EH (cell line): ENCODE results near the gene GAN.
A peak's percentile ranks its signal among the peaks of the same experiment; 100 is the strongest.

Experiments used
- DNase-seq: peaks from one replicate; pipeline ENCODE4 v3.0.0-alpha.2; 2015; ENCODE audit warnings: low read depth

GAN gene

DNA sequence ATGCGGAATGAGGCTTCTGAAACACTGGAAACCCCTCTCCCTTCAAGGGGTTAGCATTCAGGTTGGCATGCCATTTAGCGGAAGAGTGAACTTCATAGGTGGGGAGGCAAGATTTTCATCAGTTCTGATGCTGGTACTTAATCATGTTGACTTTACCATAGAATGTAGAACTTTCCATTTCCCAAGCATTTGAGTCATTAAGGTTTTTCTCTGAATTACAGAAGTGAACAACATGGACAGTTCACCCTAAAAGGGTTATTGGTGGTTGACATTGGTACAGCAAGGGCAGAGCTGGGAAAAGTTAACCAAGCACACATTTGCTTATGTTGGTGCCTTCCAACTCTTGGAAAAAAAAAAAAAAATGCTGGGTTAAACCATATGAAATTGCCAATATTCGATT is 39.1 kb downstream of the GAN start:
- DNase-seq, result no peak

DNA sequence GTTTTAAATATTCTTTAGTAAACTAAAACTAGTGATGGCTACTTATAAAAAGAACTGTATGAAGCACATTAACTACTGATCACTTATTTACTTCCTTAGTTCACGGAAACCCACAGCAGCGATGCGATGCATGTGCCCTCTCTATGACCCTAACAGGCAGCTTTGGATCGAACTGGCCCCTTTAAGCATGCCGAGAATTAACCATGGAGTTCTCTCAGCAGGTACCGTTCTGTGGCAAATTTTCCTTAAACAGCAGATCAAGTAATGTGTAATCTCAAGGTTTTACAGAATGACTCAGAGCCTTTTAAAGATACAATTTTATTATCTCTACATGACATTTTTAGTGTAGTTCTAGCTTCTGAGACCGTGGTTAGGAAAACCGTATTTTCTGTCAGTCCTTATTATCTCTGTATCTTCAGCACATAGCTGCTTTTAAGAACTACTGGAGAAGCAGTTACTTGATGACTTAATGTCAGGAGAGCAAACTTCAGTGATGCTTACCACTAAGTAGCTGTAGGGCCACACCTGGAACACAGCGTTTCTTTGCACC is 43.0 kb downstream of the GAN start:
- DNase-seq, result peak; percentile 55

DNA sequence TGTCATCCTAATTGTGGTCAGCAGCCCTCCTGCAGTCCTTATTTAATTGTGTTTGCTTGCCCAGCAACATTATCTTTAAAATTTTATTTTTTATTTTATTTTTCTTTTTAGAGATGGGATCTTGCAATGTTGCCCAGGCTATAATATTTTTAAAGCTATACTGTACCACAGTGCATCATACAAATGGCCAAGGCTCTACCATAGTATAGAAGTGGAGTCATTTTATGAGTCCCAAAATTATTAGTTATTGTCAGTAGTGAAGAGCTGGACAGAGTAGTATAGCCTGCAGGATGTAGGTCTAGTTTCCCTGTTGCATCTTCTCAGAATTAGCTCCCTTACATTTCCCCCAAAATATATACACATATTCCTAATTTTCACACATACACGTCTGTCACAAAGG is 44.1 kb downstream of the GAN start:
- no peak for DNase-seq

DNA sequence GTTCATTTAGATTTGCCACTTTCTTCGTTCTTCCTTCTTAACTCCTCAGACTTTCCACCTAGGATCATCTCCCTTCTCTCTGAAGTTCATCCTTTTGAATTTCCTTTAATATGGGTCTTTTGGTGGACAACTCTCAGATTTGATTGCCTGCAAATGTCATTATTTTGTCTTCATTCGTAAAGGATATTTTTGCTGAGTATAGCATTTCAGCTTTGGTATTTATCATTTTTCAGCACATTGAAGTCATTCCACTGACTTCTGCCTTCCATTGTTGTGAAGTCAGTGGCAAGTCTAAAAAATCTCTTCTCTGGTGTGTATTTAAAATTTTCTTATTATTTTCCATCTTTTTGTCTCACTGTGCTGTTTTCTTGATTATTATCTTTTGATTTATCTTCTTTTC is 45.4 kb downstream of the GAN start:
- DNase-seq, result no peak

DNA sequence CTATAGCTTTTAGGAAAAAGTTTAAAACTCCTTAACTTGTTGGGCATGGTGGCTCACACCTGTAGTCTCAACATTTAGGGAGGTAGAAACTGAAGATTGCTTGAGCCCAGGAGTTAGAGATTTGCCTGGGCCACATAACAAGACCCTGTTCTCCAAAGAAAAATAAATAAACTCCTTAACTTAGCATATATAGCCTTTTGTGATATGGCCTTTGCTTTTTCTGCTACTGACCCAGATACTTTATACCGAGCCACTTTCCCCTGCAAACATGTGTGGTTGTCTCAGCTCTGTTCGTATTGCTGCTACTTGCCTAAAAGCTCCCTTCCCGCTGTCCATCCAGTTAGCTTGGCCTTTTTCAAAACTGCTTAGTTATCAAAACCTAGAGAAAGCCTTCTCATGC is 51.0 kb downstream of the GAN start:
- DNase-seq, result no peak

DNA sequence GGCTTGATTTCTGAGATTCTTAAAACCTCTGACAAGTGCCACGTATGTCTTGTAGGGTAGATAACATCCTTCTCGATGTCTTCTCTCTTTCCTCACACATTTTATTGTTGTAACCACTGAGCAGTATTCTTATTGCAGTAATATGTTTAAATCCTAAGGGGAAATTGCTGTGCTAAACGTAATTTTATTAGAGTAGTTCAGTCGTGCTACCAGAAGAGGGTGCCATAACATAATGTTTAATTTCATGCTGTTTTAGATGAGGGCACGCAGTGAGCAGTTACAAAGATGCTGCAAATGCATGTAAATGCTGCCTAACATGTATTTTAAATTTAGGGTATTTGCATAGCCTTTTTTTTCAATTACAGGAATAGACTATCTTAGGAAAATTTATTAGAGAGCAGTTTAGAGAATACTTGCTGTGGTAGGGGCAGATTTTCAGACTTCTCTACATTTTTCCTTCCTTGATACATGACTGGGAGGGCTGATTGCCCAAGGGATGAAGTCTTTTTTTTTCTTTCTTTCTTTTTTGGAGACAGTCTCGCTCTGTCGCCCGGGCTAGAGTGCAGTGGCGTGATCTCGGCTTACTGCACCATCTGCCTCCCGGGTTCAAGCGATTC is 51.7 kb downstream of the GAN start:
- peak; percentile 64 for DNase-seq

DNA sequence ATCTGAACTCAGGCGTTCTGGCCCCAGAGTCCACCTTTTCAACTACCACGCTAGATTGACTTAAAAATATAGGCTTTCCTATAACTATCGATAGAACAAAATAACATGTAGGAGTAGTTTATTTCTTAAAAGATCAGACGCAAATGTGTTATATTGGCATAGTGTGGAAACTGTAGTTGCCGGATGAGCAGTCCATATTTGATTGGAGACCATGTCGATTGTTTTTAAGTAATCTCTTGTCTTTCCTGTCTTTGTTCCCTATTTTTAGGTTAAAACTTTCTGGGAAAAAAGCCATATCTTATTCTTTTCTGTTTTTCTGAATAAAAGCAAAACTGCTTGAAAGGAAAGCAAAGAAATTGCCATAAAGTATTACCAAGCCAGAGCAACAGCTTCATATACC is 53.1 kb downstream of the GAN start:
- DNase-seq, result no peak

DNA sequence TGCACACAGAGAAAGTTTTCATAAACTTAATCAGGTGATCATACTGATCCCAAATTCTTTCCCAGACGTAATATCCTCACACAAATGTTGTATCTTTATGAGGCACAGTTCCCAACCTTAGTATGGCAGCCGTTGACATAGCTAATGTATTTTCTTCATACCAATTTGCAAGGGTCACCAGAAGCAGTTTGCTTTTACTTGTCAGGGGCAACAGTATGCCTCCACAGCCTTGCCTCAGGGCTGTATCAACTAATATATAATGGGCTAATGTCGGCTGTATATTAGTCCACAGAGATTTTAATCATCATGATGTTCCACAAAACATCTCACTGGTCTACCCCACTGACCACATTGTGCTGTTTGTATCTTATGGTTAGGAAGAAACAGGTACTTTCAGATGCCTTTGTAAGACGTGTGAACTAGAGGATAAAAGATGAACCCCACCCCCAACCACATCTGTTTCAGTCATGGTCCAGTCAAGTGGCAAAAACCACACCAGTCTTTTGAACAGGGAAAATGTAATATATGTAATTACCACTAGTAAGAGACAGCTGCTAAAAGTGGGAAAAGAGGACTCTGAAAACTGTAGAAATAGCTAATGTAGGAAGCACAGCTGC is 55.2 kb downstream of the GAN start:
- no peak for DNase-seq

DNA sequence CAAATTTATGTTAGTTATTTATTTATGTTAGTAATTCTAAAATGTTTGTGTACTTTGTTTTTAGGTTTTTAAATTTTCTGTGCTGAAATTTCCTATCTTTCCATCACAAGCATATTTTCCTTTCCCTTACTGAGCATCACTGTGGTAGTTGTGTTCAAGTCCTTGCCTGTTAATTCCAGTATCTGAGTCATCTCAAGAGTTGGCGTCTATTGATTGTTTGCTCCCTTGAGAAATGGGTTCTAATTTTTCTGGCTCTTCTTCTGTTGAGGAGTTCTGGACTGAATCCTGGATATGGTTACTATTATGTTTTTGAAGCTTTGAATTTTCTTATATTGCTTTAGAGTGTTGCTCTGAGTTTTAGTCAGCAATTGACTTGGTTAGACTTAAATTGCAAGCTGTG is 56.3 kb downstream of the GAN start:
- no peak for DNase-seq

DNA sequence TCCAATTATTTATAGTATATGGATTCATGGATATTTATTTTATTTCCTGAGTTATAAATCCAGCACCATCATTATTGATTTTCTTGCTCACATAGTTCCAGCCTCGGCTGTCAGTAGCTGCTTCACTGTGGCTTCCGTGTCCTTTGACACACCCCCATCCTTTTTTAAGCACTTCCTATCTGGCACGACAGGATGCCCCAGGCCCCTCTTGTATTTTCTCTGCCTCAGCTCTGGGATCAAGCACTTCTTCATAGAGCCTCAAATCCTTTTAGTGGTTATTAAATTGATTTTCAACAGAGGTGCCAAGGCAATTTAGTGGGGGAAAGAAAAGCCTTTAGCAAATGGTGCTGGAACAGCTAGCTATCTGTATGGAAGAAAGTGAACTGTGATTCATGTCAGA is 59.8 kb downstream of the GAN start:
- no peak for DNase-seq

DNA sequence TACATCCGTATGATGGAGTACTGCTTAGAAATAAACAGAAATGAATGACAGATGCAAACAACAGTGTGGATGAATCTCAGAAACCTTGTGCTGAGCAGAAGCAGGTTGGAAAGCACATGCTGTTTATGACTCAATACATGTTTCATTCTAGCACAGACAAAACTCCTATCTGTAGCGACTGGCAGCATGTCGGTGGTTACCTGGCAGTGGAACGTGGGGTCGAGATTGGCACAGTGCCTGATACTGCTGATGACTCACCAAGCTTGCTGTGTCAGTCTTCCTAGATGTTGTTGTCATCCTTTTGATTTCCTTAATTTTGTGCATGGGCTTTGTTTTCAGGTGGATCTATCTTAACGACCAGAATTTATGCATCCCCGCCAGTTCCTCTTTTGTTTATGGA is 62.1 kb downstream of the GAN start:
- no peak for DNase-seq

DNA sequence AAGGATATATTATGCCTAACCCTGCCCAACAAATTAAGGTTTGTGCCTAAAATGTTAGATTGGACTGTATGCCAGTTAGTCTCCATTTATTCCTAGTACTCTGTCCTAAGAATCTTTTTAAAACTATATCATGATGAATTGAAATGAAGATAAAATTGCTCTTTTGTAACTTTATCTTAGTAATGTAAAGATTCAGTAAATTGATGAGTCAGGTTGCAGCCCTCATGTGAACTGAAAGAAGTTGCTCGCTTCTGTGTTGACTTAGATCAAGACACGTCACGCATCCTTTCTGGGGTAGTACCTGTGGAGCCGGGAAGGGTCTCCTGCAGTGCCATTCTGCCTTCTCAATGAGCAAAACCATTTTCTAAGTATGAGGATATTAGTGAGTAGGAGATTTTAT is 63.3 kb downstream of the GAN start:
- no peak for DNase-seq

DNA sequence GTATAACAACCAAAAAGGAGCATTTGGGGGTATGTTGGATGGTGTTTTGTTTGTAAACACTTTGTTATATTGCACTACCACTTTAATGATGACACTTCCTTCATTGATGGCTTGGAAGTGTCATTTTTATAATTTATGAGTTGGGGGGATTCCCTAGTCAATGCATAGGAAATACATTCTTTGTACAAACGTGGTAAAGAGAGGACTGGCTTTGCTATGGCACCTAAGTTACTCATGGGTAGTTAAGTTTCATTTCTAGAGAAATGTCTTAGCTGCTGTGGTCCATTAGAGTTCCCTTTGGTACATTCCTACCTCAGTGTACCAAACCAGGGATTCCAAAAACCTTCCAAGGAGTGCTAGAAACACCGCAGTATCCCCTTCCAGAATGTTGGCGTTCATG is 66.2 kb downstream of the GAN start:
- DNase-seq, result no peak

DNA sequence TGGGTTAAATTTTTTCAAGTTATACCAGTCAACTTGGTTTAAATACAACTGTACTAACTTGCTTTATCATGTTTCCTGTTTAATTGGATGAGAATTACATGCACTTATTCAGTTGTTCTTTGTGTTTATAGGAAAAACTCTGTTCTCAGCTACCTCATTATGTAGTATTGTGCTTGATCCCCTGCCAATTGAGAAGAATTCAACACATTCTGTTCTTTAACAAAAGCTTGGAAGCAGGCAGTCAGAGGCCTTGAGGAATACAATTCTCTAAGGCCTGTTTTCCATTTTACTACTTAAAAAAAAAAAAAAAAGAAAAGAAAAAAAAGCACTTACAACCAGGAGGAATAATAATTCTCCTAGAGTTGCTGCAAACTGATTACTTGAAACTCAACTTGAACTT is 69.2 kb downstream of the GAN start:
- DNase-seq, result peak; percentile 51

DNA sequence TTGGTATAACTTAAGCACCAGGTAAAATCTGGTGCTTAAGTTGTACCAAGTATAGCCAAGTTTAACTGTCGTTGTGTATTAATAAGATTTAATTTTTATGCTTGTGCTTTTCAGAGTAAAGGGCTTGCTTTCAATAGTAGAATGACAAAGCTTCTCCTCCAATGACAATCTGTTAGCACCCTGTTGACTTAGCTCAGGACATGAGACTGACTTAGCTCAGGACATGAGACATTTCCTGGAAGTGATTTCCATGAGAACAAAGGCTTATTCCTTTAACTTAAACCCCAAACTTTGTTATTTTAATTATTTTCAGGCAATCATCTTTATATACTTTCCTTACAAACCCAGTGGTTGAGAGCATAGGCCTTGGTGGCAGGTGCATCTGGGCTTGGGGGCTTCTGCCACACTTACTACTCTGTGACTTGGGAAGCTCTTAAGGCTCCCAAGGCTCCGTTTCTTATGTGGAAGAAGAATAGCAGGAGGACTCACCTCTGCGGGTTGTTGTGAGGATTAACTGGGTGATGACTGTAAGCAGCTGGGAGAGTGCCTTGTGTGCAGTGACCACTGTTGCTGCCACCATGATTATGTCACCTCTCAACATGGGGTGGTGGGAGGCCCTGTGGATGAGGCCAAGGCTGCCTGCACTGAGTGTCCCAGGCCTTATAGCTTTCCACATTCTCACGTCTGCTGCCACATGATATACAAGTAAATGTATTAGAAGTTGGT is 70.4 kb downstream of the GAN start:
- DNase-seq, result no peak

DNA sequence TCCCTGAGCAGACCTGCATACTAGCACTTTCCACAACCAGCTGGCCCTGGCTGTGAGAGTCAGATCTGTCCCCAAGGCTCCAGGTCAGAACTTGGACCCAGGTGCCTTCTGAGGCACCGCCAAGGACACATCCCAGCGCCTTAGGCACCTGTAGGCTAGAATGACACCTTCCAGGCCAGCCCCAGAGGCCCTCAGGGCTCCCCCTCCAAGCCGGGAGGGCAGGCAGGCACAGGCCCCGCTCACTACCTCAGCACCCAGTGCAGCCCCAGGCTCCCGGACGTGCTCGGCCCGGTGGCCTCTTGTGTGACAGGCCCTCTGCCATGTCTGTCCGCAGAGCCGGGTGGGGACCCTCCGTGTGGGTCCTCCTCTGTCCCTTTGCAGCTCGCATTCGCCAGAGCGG is 73.6 kb downstream of the GAN start:
- no peak for DNase-seq

DNA sequence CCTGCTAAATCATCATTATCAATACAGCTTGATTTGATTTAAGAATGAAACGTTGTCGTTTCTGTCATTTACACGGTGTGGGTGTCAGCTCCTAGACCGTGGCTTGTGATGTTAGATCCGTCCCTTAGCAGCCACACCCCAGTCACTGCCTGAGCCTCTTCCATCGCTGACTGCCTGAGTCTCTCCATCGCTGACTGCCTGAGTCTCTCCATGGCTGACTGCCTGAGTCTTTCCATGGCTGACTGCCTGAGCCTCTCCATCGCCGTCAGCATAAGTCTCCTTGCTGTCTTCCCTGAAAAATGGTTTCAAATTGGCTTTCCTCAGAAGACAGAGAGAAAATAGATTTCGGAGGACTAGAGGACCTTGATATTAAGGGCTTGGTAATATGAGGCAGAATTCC is 76.1 kb downstream of the GAN start:
- DNase-seq, result no peak

DNA sequence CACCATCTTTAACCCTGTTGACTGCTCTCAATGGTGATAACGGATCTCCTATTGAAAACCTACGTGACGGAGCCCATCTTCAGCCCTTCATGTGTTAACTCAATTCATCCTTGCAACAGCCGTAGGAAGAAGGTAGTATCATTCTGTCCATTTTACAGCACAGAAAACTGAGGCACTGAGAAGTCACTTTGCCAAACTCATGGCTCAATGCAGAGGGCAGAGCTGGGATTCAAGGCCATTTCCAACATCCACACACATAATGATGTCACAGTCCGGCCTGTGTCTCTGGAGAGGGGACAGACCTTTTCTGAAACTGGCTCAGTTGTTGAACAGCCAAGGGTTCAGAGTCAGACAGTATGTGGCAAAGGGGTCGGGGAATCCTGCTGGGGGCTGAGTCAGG is 77.2 kb downstream of the GAN start:
- no peak for DNase-seq

DNA sequence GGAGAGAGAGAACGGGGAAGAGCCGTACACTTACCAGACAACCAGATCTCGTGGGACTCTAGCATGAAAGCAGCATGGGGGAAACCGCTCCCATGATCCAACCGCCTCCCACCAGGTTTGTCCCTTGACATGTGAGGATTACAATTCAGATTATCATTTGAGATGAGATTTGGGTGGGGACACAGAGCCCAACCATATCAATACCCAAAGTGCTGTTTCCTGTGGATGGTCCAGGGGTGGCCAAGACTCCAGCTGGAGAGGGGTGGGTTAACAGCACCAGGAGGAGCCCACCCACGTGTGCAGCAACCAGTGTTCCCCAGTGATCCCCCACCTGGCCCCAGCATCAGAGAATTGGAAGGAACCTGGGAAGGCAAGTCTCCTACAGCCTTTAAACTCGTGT is 79.7 kb downstream of the GAN start:
- DNase-seq, result no peak

DNA sequence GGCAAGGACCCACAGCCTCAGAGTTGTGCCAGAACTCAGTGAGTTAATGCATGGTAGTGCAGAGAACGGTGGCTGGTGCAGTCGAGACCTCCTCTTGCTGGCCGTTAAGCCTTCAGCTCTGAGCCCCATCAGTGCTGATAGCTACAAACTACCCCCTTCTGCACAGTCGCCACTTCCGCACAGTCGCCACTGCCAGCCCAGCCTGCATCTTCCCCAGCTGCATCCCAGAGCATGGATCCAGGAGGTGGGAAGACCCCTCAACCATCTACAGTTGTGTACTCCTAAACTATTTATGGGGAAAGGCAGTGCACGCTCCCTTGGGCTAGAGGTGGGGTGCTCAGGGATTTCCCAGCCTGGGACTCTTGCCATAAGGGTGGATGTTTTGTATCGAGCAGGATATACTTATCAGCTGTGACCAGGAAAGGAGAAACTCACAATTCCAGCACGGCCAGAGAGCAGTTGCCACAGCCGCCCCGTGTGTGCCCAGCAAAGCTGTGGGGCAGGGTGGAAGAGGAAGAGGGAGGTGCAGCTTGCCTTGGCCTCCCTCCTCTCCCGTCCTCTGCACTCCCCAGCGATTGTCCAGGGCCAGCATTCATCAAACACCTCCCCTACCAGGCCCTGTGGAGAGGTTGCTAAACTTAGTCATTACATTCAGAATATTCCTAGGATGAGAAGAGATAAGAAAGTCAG is 80.3 kb downstream of the GAN start:
- peak; percentile 1 for DNase-seq

DNA sequence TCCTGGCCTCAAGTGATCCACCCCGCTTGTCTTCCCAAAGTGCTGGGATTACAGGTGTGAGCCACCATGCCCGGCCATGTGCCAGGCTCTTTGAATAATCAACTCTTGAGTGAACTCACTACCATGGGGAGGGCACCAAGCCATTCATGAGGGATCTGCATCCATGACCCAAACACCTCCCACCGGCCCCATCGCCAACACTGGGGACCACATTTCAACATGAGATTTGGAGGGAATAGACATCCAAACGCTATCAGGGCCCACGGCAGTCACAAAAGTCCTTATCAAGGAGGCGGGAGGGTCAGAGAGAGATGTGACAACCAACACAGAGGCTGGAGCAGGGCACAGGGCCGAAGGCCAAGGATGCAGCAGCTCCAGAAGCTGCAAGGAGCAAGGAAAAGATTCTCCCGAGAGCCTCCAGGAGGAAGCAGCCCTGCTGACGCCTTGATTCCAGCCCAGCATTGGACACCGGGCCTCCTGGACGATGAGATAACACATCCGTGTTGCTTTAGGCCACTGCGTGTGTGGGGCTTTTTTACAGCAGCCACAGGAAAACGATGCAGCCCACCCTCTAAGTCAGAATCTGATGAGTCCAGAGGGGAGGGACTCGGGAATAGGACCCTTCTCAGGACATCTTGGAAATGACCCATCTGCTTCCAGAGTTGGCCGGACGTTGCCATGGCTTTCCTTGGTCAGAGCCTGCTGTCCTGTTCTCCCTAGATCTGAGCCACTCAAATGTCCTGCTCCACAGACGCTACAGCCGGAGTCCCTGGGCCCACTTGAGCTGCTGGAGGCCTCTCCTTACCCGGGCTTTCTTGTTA is 82.5 kb downstream of the GAN start:
- DNase-seq, result no peak
